ENCODE data around the gene SLC5A7. TPM values are rescaled to one million over a fixed set of nuclear protein-coding genes. Genes with fewer than 3 reads are reported as not detected.

SLC5A7 gene
- total and polyA plus RNA-seq, 2 donors from 2014 or later = 0.75 to 0.88 TPM

GRCh38 chr2:107984707-107985106 lies 1.6 kb upstream of the SLC5A7 start:
- H3K4me1 ChIP-seq (ENCODE audit: control insufficient read depth in 2 of 3, insufficient read depth in 2 of 3, low read depth in 1 of 3, low read length in 3 of 3) = no peaks in the 10 kb centered on the region
- H3K9me3 ChIP-seq (ENCODE audit: control insufficient read depth in 2 of 3, insufficient read depth in 1 of 3, low read length in 3 of 3) = no peaks in the 10 kb centered on the region
- peaks cover 12% of the 10 kb centered on the region for H3K27me3 ChIP-seq (ENCODE audit: control insufficient read depth, insufficient read depth, low read length)
- no peaks in the 10 kb centered on the region for H3K36me3 ChIP-seq (ENCODE audit: control insufficient read depth in 2 of 3, insufficient read depth in 3 of 3, low read length in 3 of 3)
- no peak overlapping the region for H3K4me3 ChIP-seq (ENCODE audit: low read length in 3 of 3)
- H3K27ac ChIP-seq (ENCODE audit: low read depth in 2 of 2, low read length in 2 of 2) = no peak overlapping the region
- DNase-seq (no peak), FAIRE-seq (no peak)
- no peak overlapping the region for H3K9ac ChIP-seq (ENCODE audit: low read length in 3 of 3)
- no peak for TF ChIP-seq CTCF (IDR thresholded peaks at IDR 0.05; ENCODE audit: borderline replicate concordance, extremely low read depth, insufficient read depth)
- intact Hi-C loops (cut with DNase I) = no loop called here

- Histone ChIP-seq H3K9me3 (ENCODE audit: control insufficient read depth in 2 of 3, insufficient read depth in 1 of 3, low read length in 3 of 3) (no peaks in the 10 kb centered on the region), H3K4me3 (ENCODE audit: low read length in 3 of 3) (no peak overlapping the region), H3K27ac (ENCODE audit: low read depth in 2 of 2, low read length in 2 of 2) (no peak overlapping the region), H3K9ac (ENCODE audit: low read length in 3 of 3) (no peak overlapping the region), H3K36me3 (ENCODE audit: control insufficient read depth in 2 of 3, insufficient read depth in 3 of 3, low read length in 3 of 3) (no peaks in the 10 kb centered on the region), H3K4me1 (ENCODE audit: control insufficient read depth in 2 of 3, insufficient read depth in 2 of 3, low read depth in 1 of 3, low read length in 3 of 3) (no peaks in the 10 kb centered on the region), H3K27me3 (ENCODE audit: control insufficient read depth, insufficient read depth, low read length) (peaks cover 12% of the 10 kb centered on the region)
- no peak for FAIRE-seq
- TF ChIP-seq CTCF (IDR thresholded peaks at IDR 0.05; ENCODE audit: borderline replicate concordance, extremely low read depth, insufficient read depth) = no peak
- intact Hi-C loops (cut with DNase I) = no loop called here
- no peak for DNase-seq
These were observed 1.8 kb downstream of the SLC5A7 start for GRCh38 chr2:107988108-107988507.

GRCh38 chr2:107989445-107989844 lies 3.1 kb downstream of the SLC5A7 start:
- intact Hi-C loops (cut with DNase I) = no loop called here
- Histone ChIP-seq H3K9ac (ENCODE audit: low read length in 3 of 3) (no peak overlapping the region), H3K36me3 (ENCODE audit: control insufficient read depth in 2 of 3, insufficient read depth in 3 of 3, low read length in 3 of 3) (no peaks in the 10 kb centered on the region), H3K4me1 (ENCODE audit: control insufficient read depth in 2 of 3, insufficient read depth in 2 of 3, low read depth in 1 of 3, low read length in 3 of 3) (no peaks in the 10 kb centered on the region), H3K27ac (ENCODE audit: low read depth in 2 of 2, low read length in 2 of 2) (no peak overlapping the region), H3K27me3 (ENCODE audit: control insufficient read depth, insufficient read depth, low read length) (peaks cover 12% of the 10 kb centered on the region), H3K9me3 (ENCODE audit: control insufficient read depth in 2 of 3, insufficient read depth in 1 of 3, low read length in 3 of 3) (no peaks in the 10 kb centered on the region), H3K4me3 (ENCODE audit: low read length in 3 of 3) (no peak overlapping the region)
- no peak for DNase-seq
- no peak for TF ChIP-seq CTCF (IDR thresholded peaks at IDR 0.05; ENCODE audit: borderline replicate concordance, extremely low read depth, insufficient read depth)
- FAIRE-seq = no peak

- Histone ChIP-seq H3K36me3 (ENCODE audit: control insufficient read depth in 2 of 3, insufficient read depth in 3 of 3, low read length in 3 of 3) (no peaks in the 10 kb centered on the region), H3K27ac (ENCODE audit: low read depth in 2 of 2, low read length in 2 of 2) (no peak overlapping the region), H3K9me3 (ENCODE audit: control insufficient read depth in 2 of 3, insufficient read depth in 1 of 3, low read length in 3 of 3) (no peaks in the 10 kb centered on the region), H3K27me3 (ENCODE audit: control insufficient read depth, insufficient read depth, low read length) (peaks cover 12% of the 10 kb centered on the region), H3K9ac (ENCODE audit: low read length in 3 of 3) (no peak overlapping the region), H3K4me1 (ENCODE audit: control insufficient read depth in 2 of 3, insufficient read depth in 2 of 3, low read depth in 1 of 3, low read length in 3 of 3) (no peaks in the 10 kb centered on the region), H3K4me3 (ENCODE audit: low read length in 3 of 3) (no peak overlapping the region)
- FAIRE-seq (no peak), DNase-seq (no peak)
- no peak for TF ChIP-seq CTCF (IDR thresholded peaks at IDR 0.05; ENCODE audit: borderline replicate concordance, extremely low read depth, insufficient read depth)
- intact Hi-C loops (cut with DNase I) = no loop called here
These were observed 4.4 kb downstream of the SLC5A7 start for GRCh38 chr2:107990718-107991117.
